CD14-positive monocyte (primary cell): ENCODE results near the gene COBLL1. TPM values are rescaled to one million over a fixed set of nuclear protein-coding genes. Genes with fewer than 3 reads are reported as not detected.
"Not testable (repeated sequence)": the region's sequence is repeated elsewhere in the genome, so short reads cannot be mapped to it uniquely, and the experiment has no call there.

Experiments
- DNase-seq, 3 donors: peaks; one replicate each; pipeline ENCODE4 v3.0.0-alpha.2; 2011 to 2022
- H2AFZ ChIP-seq: 2 replicates; pipeline ENCODE4 v1.6.0; 2012; ENCODE audit warnings: mild to moderate bottlenecking, low read depth, low read length, inconsistent platforms; ENCODE audit not compliant: insufficient read depth, poor library complexity, severe bottlenecking
- H3K27ac ChIP-seq, 2 donors: 1 replicate in 1 of 2; 2 replicates in 1 of 2; pipeline ENCODE4 v1.5.1; 2012 to 2013; ENCODE audit warnings: low read length in 2 of 2, control low read depth in 1 of 2, inconsistent platforms in 1 of 2, low read depth in 1 of 2, mild to moderate bottlenecking in 1 of 2
- H3K27me3 ChIP-seq, 2 donors: one replicate each; pipeline versions ENCODE4 v1.6.0 to v1.6.1; 2011 to 2013; ENCODE audit warnings: low read length in 2 of 2; ENCODE audit not compliant: control insufficient read depth in 2 of 2, insufficient read depth in 2 of 2
- H3K36me3 ChIP-seq, 2 donors: replicated peaks in 1 of 2; 1 replicate in 1 of 2; 2 replicates in 1 of 2; pipeline versions ENCODE4 v1.5.1 to v1.6.1; 2012 to 2013; ENCODE audit warnings: low read length in 2 of 2, control low read depth in 1 of 2, inconsistent platforms in 1 of 2, mild to moderate bottlenecking in 1 of 2; ENCODE audit not compliant: insufficient read depth in 2 of 2, control insufficient read depth in 1 of 2
- H3K4me1 ChIP-seq, 2 donors: 1 replicate in 1 of 2; 2 replicates in 1 of 2; pipeline versions ENCODE4 v1.5.1 to v1.6.1; 2012 to 2013; ENCODE audit warnings: low read length in 2 of 2, control low read depth in 1 of 2, inconsistent platforms in 1 of 2, mild to moderate bottlenecking in 1 of 2, moderate library complexity in 1 of 2; ENCODE audit not compliant: insufficient read depth in 2 of 2, control insufficient read depth in 1 of 2
- H3K4me2 ChIP-seq: replicated peaks from 2 replicates; pipeline ENCODE3; 2012; ENCODE audit warnings: low read length, moderate library complexity, mild to moderate bottlenecking; ENCODE audit not compliant: poor library complexity, severe bottlenecking; ENCODE audit errors: extremely low read depth
- H3K4me3 ChIP-seq, 3 experiments: fragments of 200-600 bp in 1 of 3; sonication (generic) in 1 of 3; replicated peaks in 1 of 3; 1 replicate in 2 of 3; 2 replicates in 1 of 3; pipeline ENCODE4 v1.5.1; 2011 to 2013; ENCODE audit warnings: low read length in 3 of 3, mild to moderate bottlenecking in 3 of 3, control low read depth in 2 of 3, low read depth in 2 of 3, inconsistent platforms in 1 of 3, moderate library complexity in 1 of 3
- H3K79me2 ChIP-seq: 2 replicates; pipeline ENCODE4 v1.6.0; 2012; ENCODE audit warnings: mild to moderate bottlenecking, control low read depth, inconsistent platforms, low read length, moderate library complexity; ENCODE audit not compliant: insufficient read depth
- H3K9ac ChIP-seq: 2 replicates; pipeline ENCODE4 v1.6.0; 2017; ENCODE audit warnings: low read length, mild to moderate bottlenecking; ENCODE audit not compliant: insufficient read depth, poor library complexity, severe bottlenecking
- H3K9me3 ChIP-seq, 2 donors: replicated peaks in 1 of 2; 1 replicate in 1 of 2; 2 replicates in 1 of 2; pipeline versions ENCODE4 v1.5.1 to v1.6.1; 2012 to 2013; ENCODE audit warnings: low read length in 2 of 2, control low read depth in 1 of 2; ENCODE audit not compliant: control insufficient read depth in 1 of 2, insufficient read depth in 1 of 2
- H4K20me1 ChIP-seq: 2 replicates; pipeline ENCODE4 v1.6.0; 2012; ENCODE audit warnings: mild to moderate bottlenecking, low read length, control low read depth, moderate library complexity; ENCODE audit not compliant: insufficient read depth
- H3K27ac Mint-ChIP-seq, 7 donors: one replicate each; pipeline ENCODE4 v1.8.0; 2020; ENCODE audit warnings: mild to moderate bottlenecking in 7 of 7, mixed read lengths in 7 of 7, moderate library complexity in 6 of 7, inconsistent platforms in 2 of 7
- H3K27me3 Mint-ChIP-seq, 3 donors: one replicate each; pipeline ENCODE4 v1.8.0; 2021 to 2022; ENCODE audit warnings: low read depth in 3 of 3, mild to moderate bottlenecking in 3 of 3, mixed read lengths in 3 of 3, moderate library complexity in 3 of 3, inconsistent platforms in 1 of 3
- H3K36me3 Mint-ChIP-seq, 2 donors: one replicate each; pipeline ENCODE4 v1.8.0; 2020; ENCODE audit warnings: mixed read lengths in 2 of 2, inconsistent platforms in 1 of 2, mild to moderate bottlenecking in 1 of 2
- H3K4me1 Mint-ChIP-seq: one replicate; pipeline ENCODE4 v1.8.0; 2020; ENCODE audit warnings: mild to moderate bottlenecking, mixed read lengths
- H3K4me3 Mint-ChIP-seq, 2 donors: one replicate each; pipeline ENCODE4 v1.8.0; 2020; ENCODE audit warnings: mild to moderate bottlenecking in 2 of 2, mixed read lengths in 2 of 2, moderate library complexity in 1 of 2
- H3K9me3 Mint-ChIP-seq, 7 donors: one replicate each; pipeline ENCODE4 v1.8.0; 2020 to 2022; ENCODE audit warnings: mixed read lengths in 7 of 7, mild to moderate bottlenecking in 6 of 7, moderate library complexity in 6 of 7, inconsistent platforms in 2 of 7
- WGBS: methylation state at CpG from one replicate; pipeline ENCODE4 v1.1.5; 2013; ENCODE audit warnings: missing lambda C conversion rate; ENCODE audit not compliant: insufficient coverage; 5-methylcytosine and 5-hydroxymethylcytosine counted together
- intact Hi-C, 2 donors: fragments of 100-400 bp; cut with micrococcal nuclease; formaldehyde crosslinking; loops; one replicate each; pipeline versions ENCODE4 v1.15.0 to v1.15.1; 2023
- polyA plus RNA-seq, 3 donors: library from polyadenylated mRNA; depleted of rRNA in 1 of 3; unstranded in 2 of 3; stranded (reverse) in 1 of 3; fragments of 300-500 nt in 2 of 3; fragments of >200 nt in 1 of 3; fragmentation: Illumina TruSeq in 2 of 3; gene quantifications; 1 replicate in 2 of 3; 2 replicates in 1 of 3; pipeline ENCODE4 v1.2.3, GENCODE V29; 2012 to 2021
- TF ChIP-seq, protein P1 (sequence below): fragments of 200-600 bp; IDR thresholded peaks from one replicate; pipeline ENCODE4 v1.8.0; 2022; ENCODE audit warnings: antibody characterized with exemption, mild to moderate bottlenecking

COBLL1 gene
- polyA plus RNA-seq, 3 donors: 0.18 to 0.54 (median 0.24) TPM

- Mint-ChIP-seq H3K27ac (no peak overlapping the region), H3K9me3 (peaks cover 0 to 4% (median 0%) of the 10 kb centered on the region in 7 donors), H3K4me1 (no peaks in the 10 kb centered on the region), H3K4me3 (no peak overlapping the region), H3K36me3 (no peaks in the 10 kb centered on the region), H3K27me3 (peaks cover 0 to 3% (median 0%) of the 10 kb centered on the region in 3 donors)
- Histone ChIP-seq H4K20me1 (no peaks in the 10 kb centered on the region), H3K4me1 (no peaks in the 10 kb centered on the region), H3K9ac (no peak overlapping the region), H3K4me3 (no peak overlapping the region), H3K4me2 (no peak overlapping the region), H3K27me3 (no peaks in the 10 kb centered on the region), H3K36me3 (no peaks in the 10 kb centered on the region), H3K9me3 (no peaks in the 10 kb centered on the region), H3K27ac (no peak overlapping the region), H2AFZ (no peak overlapping the region), H3K79me2 (no peaks in the 10 kb centered on the region)
- TF ChIP-seq, protein P1, sequence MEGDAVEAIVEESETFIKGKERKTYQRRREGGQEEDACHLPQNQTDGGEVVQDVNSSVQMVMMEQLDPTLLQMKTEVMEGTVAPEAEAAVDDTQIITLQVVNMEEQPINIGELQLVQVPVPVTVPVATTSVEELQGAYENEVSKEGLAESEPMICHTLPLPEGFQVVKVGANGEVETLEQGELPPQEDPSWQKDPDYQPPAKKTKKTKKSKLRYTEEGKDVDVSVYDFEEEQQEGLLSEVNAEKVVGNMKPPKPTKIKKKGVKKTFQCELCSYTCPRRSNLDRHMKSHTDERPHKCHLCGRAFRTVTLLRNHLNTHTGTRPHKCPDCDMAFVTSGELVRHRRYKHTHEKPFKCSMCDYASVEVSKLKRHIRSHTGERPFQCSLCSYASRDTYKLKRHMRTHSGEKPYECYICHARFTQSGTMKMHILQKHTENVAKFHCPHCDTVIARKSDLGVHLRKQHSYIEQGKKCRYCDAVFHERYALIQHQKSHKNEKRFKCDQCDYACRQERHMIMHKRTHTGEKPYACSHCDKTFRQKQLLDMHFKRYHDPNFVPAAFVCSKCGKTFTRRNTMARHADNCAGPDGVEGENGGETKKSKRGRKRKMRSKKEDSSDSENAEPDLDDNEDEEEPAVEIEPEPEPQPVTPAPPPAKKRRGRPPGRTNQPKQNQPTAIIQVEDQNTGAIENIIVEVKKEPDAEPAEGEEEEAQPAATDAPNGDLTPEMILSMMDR: no peak
- no peak for DNase-seq
- intact Hi-C loops: no loop called here
These were observed 19.0 kb upstream of the COBLL1 start for GRCh38 chr2:164860694-164861042.

DNA sequence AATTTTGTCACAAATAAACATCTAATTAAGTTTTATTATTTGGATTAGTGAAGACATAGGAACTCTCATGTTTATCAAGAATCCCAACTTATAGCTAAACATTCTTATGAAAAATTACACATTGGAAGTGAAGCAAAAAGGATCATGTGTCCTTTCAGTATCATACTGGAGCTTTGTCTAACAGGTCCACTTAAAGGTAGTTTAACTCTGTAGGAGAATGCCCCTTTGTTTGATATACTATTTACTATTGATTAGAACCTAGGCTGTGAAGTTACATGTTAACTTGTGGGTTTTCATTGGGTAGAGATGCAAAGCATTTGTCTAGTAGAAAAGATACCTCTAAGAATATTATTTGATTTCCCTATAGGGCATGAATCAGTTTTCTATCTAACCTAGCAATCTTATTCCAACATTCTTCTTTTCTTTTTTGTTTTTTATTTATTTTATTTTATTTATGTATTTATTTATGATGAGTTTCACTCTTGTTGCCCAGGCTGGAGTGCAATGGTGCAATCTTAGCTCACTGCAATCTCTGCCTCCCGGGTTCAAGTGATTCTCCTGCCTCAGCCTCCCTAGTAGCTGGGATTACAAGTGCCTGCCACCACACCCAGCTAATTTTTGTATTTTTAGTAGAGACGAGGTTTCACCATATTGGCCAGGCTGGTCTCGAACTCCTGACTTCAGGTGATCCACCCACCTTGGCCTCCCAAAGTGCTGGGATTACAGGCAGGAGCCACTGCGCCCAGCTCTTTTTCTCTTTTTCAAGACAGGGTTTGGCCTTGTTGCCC lies 18.5 kb upstream of the COBLL1 start:
- not testable (repeated sequence) for DNase-seq

More for the DNA sequence above, 18.5 kb upstream of the COBLL1 start:
- H3K9ac ChIP-seq, H3K9me3 ChIP-seq, H3K9me3 Mint-ChIP-seq, H3K4me3 Mint-ChIP-seq, H3K27me3 Mint-ChIP-seq, H3K4me2 ChIP-seq, H3K79me2 ChIP-seq, H3K4me1 Mint-ChIP-seq, intact Hi-C loops, H3K27ac ChIP-seq, H3K4me3 ChIP-seq, H3K4me1 ChIP-seq, H2AFZ ChIP-seq, H4K20me1 ChIP-seq, H3K27me3 ChIP-seq, H3K27ac Mint-ChIP-seq, H3K36me3 Mint-ChIP-seq, H3K36me3 ChIP-seq: not testable (repeated sequence)
- 100% methylated on average over 1 of the region's 4 CpGs for WGBS
